Activated CD4-positive, CD25-positive, alpha-beta regulatory T cell treated with anti-CD3 and anti-CD28 coated beads, Interleukin-2, amount 50 U/mL, for 16 hours (primary cell): ENCODE data around the gene ZNF778.

ENCODE experiments used
- DNase-seq: peaks from one replicate; pipeline ENCODE4 v3.0.0-alpha.2; 2020; ENCODE audit warnings: low read depth, low spot score

The ZNF778 gene

GRCh38 chr16:89275837-89276720 lies 58.6 kb downstream of the ZNF778 start:
- no peak for DNase-seq

GRCh38 chr16:89277049-89277448 lies 59.5 kb downstream of the ZNF778 start:
- no peak for DNase-seq

- no peak for DNase-seq
Observed at GRCh38 chr16:89277641-89278341, 60.3 kb downstream of the ZNF778 start.

GRCh38 chr16:89278441-89279240 lies 61.1 kb downstream of the ZNF778 start:
- no peak for DNase-seq

GRCh38 chr16:89279666-89280481 lies 62.4 kb downstream of the ZNF778 start:
- no peak for DNase-seq

- no peak for DNase-seq
Observed at GRCh38 chr16:89280546-89281188, 63.2 kb downstream of the ZNF778 start.

- no peak for DNase-seq
Observed at GRCh38 chr16:89281189-89281577, 63.7 kb downstream of the ZNF778 start.

GRCh38 chr16:89281829-89282228 lies 64.3 kb downstream of the ZNF778 start:
- no peak for DNase-seq

GRCh38 chr16:89282523-89282922 lies 65.0 kb downstream of the ZNF778 start:
- DNase-seq, result no peak

GRCh38 chr16:89283449-89283848 lies 65.9 kb downstream of the ZNF778 start:
- DNase-seq, result no peak

GRCh38 chr16:89285381-89285780 lies 67.9 kb downstream of the ZNF778 start:
- no peak for DNase-seq

GRCh38 chr16:89286096-89286495 lies 68.6 kb downstream of the ZNF778 start:
- DNase-seq, result no peak
